ENCODE results near the gene STX8. TPM values are rescaled to one million over a fixed set of nuclear protein-coding genes. Genes with fewer than 3 reads are reported as not detected.

Gene STX8
- total RNA-seq, 4 donors from 2014 or later: 38.8 to 102 (median 68.5) TPM

GRCh38 chr17:9240659-9241370 is 334.8 kb downstream of the STX8 start:
- Histone ChIP-seq H3K27ac (peak overlapping the region; percentile 80 to 95 (median 88)), H3K9me3 (no peaks in the 10 kb centered on the region), H3K27me3 (no peaks in the 10 kb centered on the region), H3K4me1 (peaks cover 4 to 51% (median 19%) of the 10 kb centered on the region in 4 donors), H3K4me3 (peak overlapping the region; percentile 34 to 70 (median 55)), H3K36me3 (no peaks in the 10 kb centered on the region)
- TF ChIP-seq, protein P1, sequence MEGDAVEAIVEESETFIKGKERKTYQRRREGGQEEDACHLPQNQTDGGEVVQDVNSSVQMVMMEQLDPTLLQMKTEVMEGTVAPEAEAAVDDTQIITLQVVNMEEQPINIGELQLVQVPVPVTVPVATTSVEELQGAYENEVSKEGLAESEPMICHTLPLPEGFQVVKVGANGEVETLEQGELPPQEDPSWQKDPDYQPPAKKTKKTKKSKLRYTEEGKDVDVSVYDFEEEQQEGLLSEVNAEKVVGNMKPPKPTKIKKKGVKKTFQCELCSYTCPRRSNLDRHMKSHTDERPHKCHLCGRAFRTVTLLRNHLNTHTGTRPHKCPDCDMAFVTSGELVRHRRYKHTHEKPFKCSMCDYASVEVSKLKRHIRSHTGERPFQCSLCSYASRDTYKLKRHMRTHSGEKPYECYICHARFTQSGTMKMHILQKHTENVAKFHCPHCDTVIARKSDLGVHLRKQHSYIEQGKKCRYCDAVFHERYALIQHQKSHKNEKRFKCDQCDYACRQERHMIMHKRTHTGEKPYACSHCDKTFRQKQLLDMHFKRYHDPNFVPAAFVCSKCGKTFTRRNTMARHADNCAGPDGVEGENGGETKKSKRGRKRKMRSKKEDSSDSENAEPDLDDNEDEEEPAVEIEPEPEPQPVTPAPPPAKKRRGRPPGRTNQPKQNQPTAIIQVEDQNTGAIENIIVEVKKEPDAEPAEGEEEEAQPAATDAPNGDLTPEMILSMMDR (IDR thresholded peaks at IDR 0.05): no peak
- no peak for TF ChIP-seq POLR2A (IDR thresholded peaks at IDR 0.05)
- DNase-seq: peak; percentile 22 to 71 (median 66)

- Histone ChIP-seq H3K36me3 (no peaks in the 10 kb centered on the region), H3K4me1 (peaks cover 4 to 45% (median 19%) of the 10 kb centered on the region in 4 donors), H3K4me3 (peak overlapping the region; percentile 37 to 70 (median 55)), H3K27ac (peak overlapping the region; percentile 80 to 95 (median 88)), H3K27me3 (no peaks in the 10 kb centered on the region), H3K9me3 (no peaks in the 10 kb centered on the region)
- DNase-seq: peak; percentile 63 to 88 (median 83)
- TF ChIP-seq, protein P1 (IDR thresholded peaks at IDR 0.05): no peak
- TF ChIP-seq POLR2A (IDR thresholded peaks at IDR 0.05): peak in 1 of 2 donors; percentile 8
Measured at GRCh38 chr17:9239793-9240658, 335.6 kb downstream of the STX8 start.

GRCh38 chr17:9239246-9239792 is 336.3 kb downstream of the STX8 start:
- peaks cover 4 to 41% (median 19%) of the 10 kb centered on the region in 4 donors for H3K4me1 ChIP-seq
- TF ChIP-seq, protein P1 (IDR thresholded peaks at IDR 0.05): no peak
- no peak for TF ChIP-seq POLR2A (IDR thresholded peaks at IDR 0.05)

GRCh38 chr17:9238340-9239245 is 337.0 kb downstream of the STX8 start:
- Histone ChIP-seq H3K27me3 (no peaks in the 10 kb centered on the region), H3K27ac (peak overlapping the region; percentile 59 to 95 (median 87)), H3K4me1 (peaks cover 4 to 36% (median 19%) of the 10 kb centered on the region in 4 donors), H3K9me3 (no peaks in the 10 kb centered on the region), H3K36me3 (no peaks in the 10 kb centered on the region), H3K4me3 (peak overlapping the region in 1 of 4 donors; percentile 55)
- no peak for DNase-seq
- no peak for TF ChIP-seq POLR2A (IDR thresholded peaks at IDR 0.05)
- TF ChIP-seq, protein P1 (IDR thresholded peaks at IDR 0.05): no peak

More at GRCh38 chr17:9239246-9239792, 336.3 kb downstream of the STX8 start:
- Histone ChIP-seq H3K4me3 (peak overlapping the region; percentile 37 to 70 (median 55)), H3K36me3 (no peaks in the 10 kb centered on the region), H3K9me3 (no peaks in the 10 kb centered on the region), H3K27ac (peak overlapping the region; percentile 59 to 95 (median 87)), H3K27me3 (no peaks in the 10 kb centered on the region)
- DNase-seq: peak in 2 of 3 donors; percentile 22 to 56

Measured in Peyer's patch (tissue), 4 donors.